Thoracic aorta (tissue), 2 donors: ENCODE results near the gene CELF2. TPM values are rescaled to one million over a fixed set of nuclear protein-coding genes. Genes with fewer than 3 reads are reported as not detected.

Experiments
- ATAC-seq: fragments of 150-250 bp; one replicate; pipeline ENCODE4 v1.8.0; 2017; ENCODE audit warnings: low read depth; ENCODE audit not compliant: insufficient number of reproducible peaks, low FRiP score
- DNase-seq: peaks from one replicate; pipeline ENCODE4 v3.0.0-alpha.2; 2020; ENCODE audit warnings: low spot score
- H3K27ac ChIP-seq, 2 donors: fragments of 200-600 bp; sonication (generic); 1 replicate in 1 of 2; 2 replicates in 1 of 2; pipeline ENCODE4 v1.5.1; 2016; ENCODE audit warnings: mild to moderate bottlenecking in 2 of 2, moderate library complexity in 2 of 2
- H3K27me3 ChIP-seq: fragments of 200-600 bp; sonication (generic); replicated peaks from 2 replicates; pipeline ENCODE4 v1.6.0; 2016; ENCODE audit warnings: mild to moderate bottlenecking; ENCODE audit not compliant: insufficient read depth
- H3K36me3 ChIP-seq: fragments of 200-600 bp; sonication (generic); one replicate; pipeline ENCODE4 v1.5.1; 2016
- H3K4me1 ChIP-seq, 2 donors: fragments of 200-600 bp; sonication (generic); 1 replicate in 1 of 2; 2 replicates in 1 of 2; pipeline versions ENCODE4 v1.5.1 to v1.6.0; 2016; ENCODE audit warnings: low read depth in 2 of 2, mild to moderate bottlenecking in 1 of 2; ENCODE audit not compliant: control insufficient read depth in 1 of 2
- H3K4me3 ChIP-seq: fragments of 200-600 bp; sonication (generic); 2 replicates; pipeline ENCODE4 v1.5.1; 2016; ENCODE audit warnings: mild to moderate bottlenecking
- H3K9me3 ChIP-seq: fragments of 200-600 bp; sonication (generic); 2 replicates; pipeline ENCODE4 v1.5.1; 2016
- CTCF ChIP-seq: fragments of 200-600 bp; sonication (generic); IDR thresholded peaks from one replicate; pipeline ENCODE4 v1.5.1; 2019; ENCODE audit warnings: antibody characterized with exemption
- total RNA-seq, 2 donors: library from RNA; depleted of rRNA; stranded (reverse); fragments of >200 nt; gene quantifications; one replicate each; pipeline versions ENCODE4 v1.1.0 to v1.2.3, GENCODE V29; 2016

Gene CELF2
- total RNA-seq, 2 donors from 2014 or later = 69.0 to 73.5 TPM

- H3K9me3 ChIP-seq = no peaks in the 10 kb centered on the region
- no peak for ATAC-seq
- no peak for DNase-seq
Observed at GRCh38 chr10:11135709-11136108, 118.0 kb downstream of the CELF2 start.

GRCh38 chr10:11138314-11139033, 120.8 kb downstream of the CELF2 start:
- H3K27me3 ChIP-seq = no peaks in the 10 kb centered on the region
- H3K4me1 ChIP-seq = peaks cover 0 to 11% of the 10 kb centered on the region in 2 donors
- no peak overlapping the region for H3K4me3 ChIP-seq
- TF ChIP-seq CTCF = no peak
- ATAC-seq (no peak), DNase-seq (no peak)
- H3K36me3 ChIP-seq = no peaks in the 10 kb centered on the region
- H3K9me3 ChIP-seq = no peaks in the 10 kb centered on the region
- no peak overlapping the region for H3K27ac ChIP-seq

More at GRCh38 chr10:11135709-11136108, 118.0 kb downstream of the CELF2 start:
- H3K27ac ChIP-seq = no peak overlapping the region
- no peak for TF ChIP-seq CTCF
- no peaks in the 10 kb centered on the region for H3K27me3 ChIP-seq
- no peaks in the 10 kb centered on the region for H3K36me3 ChIP-seq
- H3K4me3 ChIP-seq = no peak overlapping the region
- H3K4me1 ChIP-seq = peaks cover 0 to 12% of the 10 kb centered on the region in 2 donors

- Histone ChIP-seq H3K27me3 (no peaks in the 10 kb centered on the region), H3K27ac (no peak overlapping the region), H3K4me1 (peaks cover 7 to 36% of the 10 kb centered on the region in 2 donors), H3K36me3 (no peaks in the 10 kb centered on the region), H3K4me3 (no peak overlapping the region), H3K9me3 (no peaks in the 10 kb centered on the region)
- no peak for TF ChIP-seq CTCF
- DNase-seq (no peak), ATAC-seq (no peak)
Observed at GRCh38 chr10:11140963-11141362, 123.3 kb downstream of the CELF2 start.

GRCh38 chr10:11141571-11142091, 124.0 kb downstream of the CELF2 start:
- Histone ChIP-seq H3K27ac (no peak overlapping the region), H3K36me3 (no peaks in the 10 kb centered on the region), H3K9me3 (no peaks in the 10 kb centered on the region), H3K4me1 (peaks cover 10 to 42% of the 10 kb centered on the region in 2 donors), H3K27me3 (no peaks in the 10 kb centered on the region), H3K4me3 (no peak overlapping the region)
- DNase-seq (no peak), ATAC-seq (no peak)
- no peak for TF ChIP-seq CTCF

- Histone ChIP-seq H3K27me3 (no peaks in the 10 kb centered on the region), H3K36me3 (no peaks in the 10 kb centered on the region), H3K4me3 (no peak overlapping the region), H3K27ac (no peak overlapping the region), H3K9me3 (no peaks in the 10 kb centered on the region), H3K4me1 (peaks cover 14 to 53% of the 10 kb centered on the region in 2 donors)
- ATAC-seq = no peak
- TF ChIP-seq CTCF = no peak
- no peak for DNase-seq
Observed at GRCh38 chr10:11142777-11143176, 125.1 kb downstream of the CELF2 start.
